Measurements from ENCODE around the gene RUNX1. TPM values are rescaled to one million over a fixed set of nuclear protein-coding genes. Genes with fewer than 3 reads are reported as not detected.
A peak's percentile ranks its signal among the peaks of the same experiment; 100 is the strongest.

The RUNX1 gene
- total and polyA plus RNA-seq, 5 experiments from 2014 or later, result 13.1 to 69.0 (median 22.6) TPM

GRCh38 chr21:34877485-34878128 is 171.5 kb downstream of the RUNX1 start:
- peaks cover 8 to 38% (median 23%) of the 10 kb centered on the region in 4 donors for H3K4me1 Mint-ChIP-seq
- no peaks in the 10 kb centered on the region for H3K9me3 Mint-ChIP-seq
- peak overlapping the region in 2 of 10 donors; percentile 30 to 33 for H3K27ac Mint-ChIP-seq
- H3K36me3 Mint-ChIP-seq, result peaks cover 0 to 77% (median 21%) of the 10 kb centered on the region in 3 donors
- no peak overlapping the region for H3K4me3 Mint-ChIP-seq
- POLR2A ChIA-PET, result interaction anchor here (0.9 to 1.2 kb wide), 2 partner anchors 10 to 12 kb away, joined by 3 to 4 read pairs; no protein-coding TSS in a partner anchor
- H3K27me3 Mint-ChIP-seq, result no peaks in the 10 kb centered on the region
- ATAC-seq (no peak), DNase-seq (no peak)

- Mint-ChIP-seq H3K27ac (peak overlapping the region in 2 of 10 donors; percentile 15 to 66), H3K9me3 (no peaks in the 10 kb centered on the region), H3K4me3 (no peak overlapping the region), H3K27me3 (no peaks in the 10 kb centered on the region), H3K36me3 (peaks cover 0 to 78% (median 21%) of the 10 kb centered on the region in 3 donors), H3K4me1 (peaks cover 6 to 24% (median 14%) of the 10 kb centered on the region in 4 donors)
- POLR2A ChIA-PET, result no interaction called here
- DNase-seq, result no peak
- ATAC-seq, result no peak
These were observed 173.3 kb downstream of the RUNX1 start for GRCh38 chr21:34875830-34876229.

GRCh38 chr21:34874684-34875513 is 174.2 kb downstream of the RUNX1 start:
- Mint-ChIP-seq H3K27me3 (no peaks in the 10 kb centered on the region), H3K4me1 (peaks cover 6 to 24% (median 14%) of the 10 kb centered on the region in 4 donors), H3K36me3 (peaks cover 0 to 78% (median 20%) of the 10 kb centered on the region in 3 donors), H3K27ac (peak overlapping the region in 4 of 10 donors; percentile 29 to 66 (median 58)), H3K9me3 (no peaks in the 10 kb centered on the region), H3K4me3 (peak overlapping the region in 3 of 10 donors; percentile 2 to 32 (median 13))
- DNase-seq (no peak), ATAC-seq (no peak)
- POLR2A ChIA-PET, result interaction anchor here (0.5 kb wide), 1 partner anchor 15 kb away, joined by 3 read pairs; no protein-coding TSS in a partner anchor

GRCh38 chr21:34871026-34871908 is 177.8 kb downstream of the RUNX1 start:
- ATAC-seq (no peak), DNase-seq (no peak)
- Mint-ChIP-seq H3K4me3 (no peak overlapping the region), H3K36me3 (peaks cover 0 to 78% (median 14%) of the 10 kb centered on the region in 3 donors), H3K27ac (peak overlapping the region in 2 of 10 donors; percentile 5 to 64), H3K9me3 (no peaks in the 10 kb centered on the region), H3K4me1 (peaks cover 11 to 43% (median 26%) of the 10 kb centered on the region in 4 donors), H3K27me3 (no peaks in the 10 kb centered on the region)
- POLR2A ChIA-PET, result no interaction called here

GRCh38 chr21:34870246-34870645 is 178.9 kb downstream of the RUNX1 start:
- Mint-ChIP-seq H3K27ac (no peak overlapping the region), H3K4me3 (no peak overlapping the region), H3K36me3 (peaks cover 0 to 78% (median 18%) of the 10 kb centered on the region in 3 donors), H3K9me3 (no peaks in the 10 kb centered on the region), H3K4me1 (peaks cover 14 to 49% (median 31%) of the 10 kb centered on the region in 4 donors), H3K27me3 (no peaks in the 10 kb centered on the region)
- DNase-seq, result no peak
- ATAC-seq, result no peak
- POLR2A ChIA-PET, result no interaction called here

GRCh38 chr21:34869545-34869944 is 179.6 kb downstream of the RUNX1 start:
- no peaks in the 10 kb centered on the region for H3K27me3 Mint-ChIP-seq
- peaks cover 0 to 80% (median 18%) of the 10 kb centered on the region in 3 donors for H3K36me3 Mint-ChIP-seq
- no peaks in the 10 kb centered on the region for H3K9me3 Mint-ChIP-seq
- POLR2A ChIA-PET, result no interaction called here
- DNase-seq, result no peak
- peak overlapping the region in 2 of 10 donors; percentile 6 to 29 for H3K27ac Mint-ChIP-seq
- H3K4me1 Mint-ChIP-seq, result peaks cover 14 to 46% (median 31%) of the 10 kb centered on the region in 4 donors
- ATAC-seq, result no peak
- no peak overlapping the region for H3K4me3 Mint-ChIP-seq

GRCh38 chr21:34867785-34868184 is 181.3 kb downstream of the RUNX1 start:
- no peaks in the 10 kb centered on the region for H3K9me3 Mint-ChIP-seq
- H3K36me3 Mint-ChIP-seq, result peaks cover 0 to 84% (median 19%) of the 10 kb centered on the region in 3 donors
- no peak for ATAC-seq
- peaks cover 13 to 47% (median 30%) of the 10 kb centered on the region in 4 donors for H3K4me1 Mint-ChIP-seq
- no peak for DNase-seq
- peak overlapping the region in 2 of 10 donors; percentile 13 to 82 for H3K27ac Mint-ChIP-seq
- H3K4me3 Mint-ChIP-seq, result no peak overlapping the region
- no peaks in the 10 kb centered on the region for H3K27me3 Mint-ChIP-seq
- POLR2A ChIA-PET, result no interaction called here

GRCh38 chr21:34865400-34866241 is 183.5 kb downstream of the RUNX1 start:
- H3K27ac Mint-ChIP-seq, result peak overlapping the region in 7 of 10 donors; percentile 1 to 72 (median 61)

GRCh38 chr21:34864370-34865149 is 184.5 kb downstream of the RUNX1 start:
- no peak for ATAC-seq
- POLR2A ChIA-PET, result interaction anchor here (0.7 kb wide), 1 partner anchor 48 kb away, joined by 4 read pairs; no protein-coding TSS in a partner anchor
- peak overlapping the region in 5 of 10 donors; percentile 24 to 68 (median 33) for H3K27ac Mint-ChIP-seq
- H3K9me3 Mint-ChIP-seq, result no peaks in the 10 kb centered on the region
- peaks cover 15 to 56% (median 28%) of the 10 kb centered on the region in 4 donors for H3K4me1 Mint-ChIP-seq
- no peak for DNase-seq
- peaks cover 0 to 94% (median 25%) of the 10 kb centered on the region in 3 donors for H3K36me3 Mint-ChIP-seq
- H3K4me3 Mint-ChIP-seq, result no peak overlapping the region
- no peaks in the 10 kb centered on the region for H3K27me3 Mint-ChIP-seq

More at GRCh38 chr21:34865400-34866241, 183.5 kb downstream of the RUNX1 start:
- DNase-seq, result no peak
- POLR2A ChIA-PET, result no interaction called here
- Mint-ChIP-seq H3K4me3 (peak overlapping the region in 2 of 10 donors; percentile 6 to 41), H3K4me1 (peaks cover 12 to 54% (median 28%) of the 10 kb centered on the region in 4 donors), H3K27me3 (no peaks in the 10 kb centered on the region), H3K36me3 (peaks cover 0 to 94% (median 23%) of the 10 kb centered on the region in 3 donors), H3K9me3 (no peaks in the 10 kb centered on the region)
- ATAC-seq, result peak in 1 of 2 donors; percentile 46

- POLR2A ChIA-PET, result interaction anchor here (0.9 kb wide), 1 partner anchor 10 kb away, joined by 5 read pairs; no protein-coding TSS in a partner anchor
- Mint-ChIP-seq H3K27ac (no peak overlapping the region), H3K36me3 (peaks cover 0 to 95% (median 27%) of the 10 kb centered on the region in 3 donors), H3K4me3 (no peak overlapping the region), H3K27me3 (no peaks in the 10 kb centered on the region), H3K9me3 (no peaks in the 10 kb centered on the region), H3K4me1 (peaks cover 11 to 46% (median 27%) of the 10 kb centered on the region in 4 donors)
- ATAC-seq (no peak), DNase-seq (no peak)
These were observed 186.2 kb downstream of the RUNX1 start for GRCh38 chr21:34862951-34863350.

GRCh38 chr21:34861258-34861657 is 187.8 kb downstream of the RUNX1 start:
- peaks cover 8 to 45% (median 23%) of the 10 kb centered on the region in 4 donors for H3K4me1 Mint-ChIP-seq
- no peaks in the 10 kb centered on the region for H3K27me3 Mint-ChIP-seq
- peaks cover 0 to 97% (median 33%) of the 10 kb centered on the region in 3 donors for H3K36me3 Mint-ChIP-seq
- POLR2A ChIA-PET, result no interaction called here
- peak overlapping the region in 3 of 10 donors; percentile 22 to 66 (median 43) for H3K27ac Mint-ChIP-seq
- no peaks in the 10 kb centered on the region for H3K9me3 Mint-ChIP-seq
- no peak for DNase-seq
- no peak overlapping the region for H3K4me3 Mint-ChIP-seq
- no peak for ATAC-seq

Measured in naive thymus-derived CD8-positive, alpha-beta T cell (primary cell).